ENCODE results near the gene FANK1. TPM values are rescaled to one million over a fixed set of nuclear protein-coding genes. Genes with fewer than 3 reads are reported as not detected.

Gene FANK1
- polyA plus RNA-seq, 2 of the 4 experiments (the other 2 are of a cell fraction), result 4.1 to 5.3 TPM

DNA sequence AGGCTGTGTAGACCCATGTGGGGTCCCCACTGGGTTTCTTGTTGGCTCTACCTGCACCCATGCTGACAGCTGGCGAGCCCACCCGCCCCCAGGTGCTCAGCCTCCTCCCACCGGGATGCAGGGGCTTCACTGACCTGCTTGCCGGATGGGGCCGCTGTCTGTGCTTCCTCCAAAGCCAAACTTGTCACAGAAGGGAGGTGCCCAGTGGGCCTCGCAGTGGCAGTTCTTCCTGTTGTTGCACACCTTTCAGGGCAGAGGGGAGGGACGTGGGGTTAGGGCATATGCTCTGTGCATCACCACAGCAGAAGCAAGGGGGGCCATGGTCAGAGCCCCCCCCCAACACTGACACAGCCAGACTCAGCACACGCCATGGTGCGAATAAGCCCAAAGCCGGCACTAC is 146.5 kb downstream of the FANK1 start:
- no peaks in the 10 kb centered on the region for H3K9me3 ChIP-seq
- CTCF ChIA-PET, result no interaction called here
- no peak overlapping the region for H3K27ac ChIP-seq
- POLR2A ChIA-PET, result no interaction called here
- no peak overlapping the region for H3K4me2 ChIP-seq
- DNase-seq (ENCODE audit: low read depth in 1 of 2, low spot score in 1 of 2) (no peak), ATAC-seq (no peak), FAIRE-seq (no peak)
- peaks cover 12% of the 10 kb centered on the region for H3K4me1 ChIP-seq
- no peak for TF ChIP-seq REST (IDR thresholded peaks at IDR 0.05)
- TF ChIP-seq MAZ (IDR thresholded peaks at IDR 0.05; ENCODE audit: borderline replicate concordance, low read depth, low read length), result no peak
- no peak for TF ChIP-seq HDAC2 (IDR thresholded peaks at IDR 0.05)
- TF ChIP-seq NPAS2 (CRISPR knock-in tag; IDR thresholded peaks at IDR 0.05; ENCODE audit: borderline replicate concordance), result no peak
- TF ChIP-seq, protein P1, sequence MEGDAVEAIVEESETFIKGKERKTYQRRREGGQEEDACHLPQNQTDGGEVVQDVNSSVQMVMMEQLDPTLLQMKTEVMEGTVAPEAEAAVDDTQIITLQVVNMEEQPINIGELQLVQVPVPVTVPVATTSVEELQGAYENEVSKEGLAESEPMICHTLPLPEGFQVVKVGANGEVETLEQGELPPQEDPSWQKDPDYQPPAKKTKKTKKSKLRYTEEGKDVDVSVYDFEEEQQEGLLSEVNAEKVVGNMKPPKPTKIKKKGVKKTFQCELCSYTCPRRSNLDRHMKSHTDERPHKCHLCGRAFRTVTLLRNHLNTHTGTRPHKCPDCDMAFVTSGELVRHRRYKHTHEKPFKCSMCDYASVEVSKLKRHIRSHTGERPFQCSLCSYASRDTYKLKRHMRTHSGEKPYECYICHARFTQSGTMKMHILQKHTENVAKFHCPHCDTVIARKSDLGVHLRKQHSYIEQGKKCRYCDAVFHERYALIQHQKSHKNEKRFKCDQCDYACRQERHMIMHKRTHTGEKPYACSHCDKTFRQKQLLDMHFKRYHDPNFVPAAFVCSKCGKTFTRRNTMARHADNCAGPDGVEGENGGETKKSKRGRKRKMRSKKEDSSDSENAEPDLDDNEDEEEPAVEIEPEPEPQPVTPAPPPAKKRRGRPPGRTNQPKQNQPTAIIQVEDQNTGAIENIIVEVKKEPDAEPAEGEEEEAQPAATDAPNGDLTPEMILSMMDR (IDR thresholded peaks at IDR 0.05), result no peak
- no peak for TF ChIP-seq RCOR1 (IDR thresholded peaks at IDR 0.05; ENCODE audit: low read depth, low read length)
- no peak for TF ChIP-seq RFX5 (IDR thresholded peaks at IDR 0.05)
- TF ChIP-seq TP53 (CRISPR knock-in tag; IDR thresholded peaks at IDR 0.05), result no peak
- TF ChIP-seq ZC3H11A (IDR thresholded peaks at IDR 0.05), result no peak
- TF ChIP-seq MAX (IDR thresholded peaks at IDR 0.05), result no peak
- no peak for TF ChIP-seq HOXB5 (CRISPR knock-in tag; IDR thresholded peaks at IDR 0.05)
- no peak for TF ChIP-seq CEBPB (IDR thresholded peaks at IDR 0.05)
- no peak for TF ChIP-seq POLR2AphosphoS2 (conservative IDR thresholded peaks at IDR 0.05; ENCODE audit: low read length)
- no peak for TF ChIP-seq RAD21 (conservative IDR thresholded peaks at IDR 0.05 in 1 of 2, IDR thresholded peaks at IDR 0.05 in 1 of 2)
- TF ChIP-seq HOXA7 (CRISPR knock-in tag; IDR thresholded peaks at IDR 0.05), result no peak
- no peak for TF ChIP-seq HES2 (IDR thresholded peaks at IDR 0.05)
- TF ChIP-seq KDM5A (IDR thresholded peaks at IDR 0.05), result no peak
- WGBS (ENCODE audit: missing lambda C conversion rate), result 86% methylated on average over 5 of the region's 10 CpGs
- no peak overlapping the region for H3K4me3 ChIP-seq

- Histone ChIP-seq H3K4me3 (no peak overlapping the region), H3K4me1 (peaks cover 12% of the 10 kb centered on the region), H3K9me3 (no peaks in the 10 kb centered on the region), H3K27ac (no peak overlapping the region), H3K4me2 (no peak overlapping the region)
- ChIA-PET POLR2A (no interaction called here), CTCF (no interaction called here)
- no peak for FAIRE-seq
- 73% methylated on average over 10 of the region's 10 CpGs for WGBS (ENCODE audit: missing lambda C conversion rate)
- DNase-seq (ENCODE audit: low read depth in 1 of 2, low spot score in 1 of 2), result no peak
- ATAC-seq, result no peak
- TF ChIP-seq FOSL2 (IDR thresholded peaks at IDR 0.05), result no peak
- TF ChIP-seq FOSL2 (CRISPR knock-in tag; IDR thresholded peaks at IDR 0.05), result no peak
- TF ChIP-seq RARB (CRISPR knock-in tag; IDR thresholded peaks at IDR 0.05), result no peak
- TF ChIP-seq SMC3 (IDR thresholded peaks at IDR 0.05), result no peak
- no peak for TF ChIP-seq ZSCAN20 (CRISPR knock-in tag; IDR thresholded peaks at IDR 0.05)
- no peak for TF ChIP-seq TP53 (CRISPR knock-in tag; IDR thresholded peaks at IDR 0.05)
- no peak for TF ChIP-seq CBX2 (IDR thresholded peaks at IDR 0.05; ENCODE audit: borderline replicate concordance, low read depth)
- TF ChIP-seq, protein P2, sequence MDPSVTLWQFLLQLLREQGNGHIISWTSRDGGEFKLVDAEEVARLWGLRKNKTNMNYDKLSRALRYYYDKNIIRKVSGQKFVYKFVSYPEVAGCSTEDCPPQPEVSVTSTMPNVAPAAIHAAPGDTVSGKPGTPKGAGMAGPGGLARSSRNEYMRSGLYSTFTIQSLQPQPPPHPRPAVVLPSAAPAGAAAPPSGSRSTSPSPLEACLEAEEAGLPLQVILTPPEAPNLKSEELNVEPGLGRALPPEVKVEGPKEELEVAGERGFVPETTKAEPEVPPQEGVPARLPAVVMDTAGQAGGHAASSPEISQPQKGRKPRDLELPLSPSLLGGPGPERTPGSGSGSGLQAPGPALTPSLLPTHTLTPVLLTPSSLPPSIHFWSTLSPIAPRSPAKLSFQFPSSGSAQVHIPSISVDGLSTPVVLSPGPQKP (IDR thresholded peaks at IDR 0.05; ENCODE audit: low read depth, low read length), result no peak
- TF ChIP-seq EHMT2 (IDR thresholded peaks at IDR 0.05; ENCODE audit: low read depth), result no peak
- no peak for TF ChIP-seq REST (IDR thresholded peaks at IDR 0.05)
- no peak for TF ChIP-seq ZC3H11A (IDR thresholded peaks at IDR 0.05)
- TF ChIP-seq RNF2 (IDR thresholded peaks at IDR 0.05; ENCODE audit: borderline replicate concordance, low read depth), result no peak
- no peak for TF ChIP-seq RAD21 (conservative IDR thresholded peaks at IDR 0.05 in 1 of 2, IDR thresholded peaks at IDR 0.05 in 1 of 2)
- TF ChIP-seq SREBF2 (IDR thresholded peaks at IDR 0.05), result no peak
- no peak for TF ChIP-seq CHD4 (IDR thresholded peaks at IDR 0.05; ENCODE audit: borderline replicate concordance)
- TF ChIP-seq NFE2L2 (conservative IDR thresholded peaks at IDR 0.05; ENCODE audit: low read length), result no peak
These were observed 147.0 kb downstream of the FANK1 start for GRCh38 chr10:126043389-126043788.
